AG04449 (cell line): Measurements from ENCODE around the gene MMP19.

Experiments used
- CTCF ChIA-PET: fragments of 350-600 bp; formaldehyde crosslinking; extraction: SDS; loops from one replicate; lab custom pipeline; 2021; ENCODE audit warnings: antibody characterized with exemption; lab: Yijun Ruan, JAX
- POLR2A ChIA-PET: fragments of 400-600, 350-600 bp; formaldehyde crosslinking; extraction: SDS; loops from one replicate; lab custom pipeline; 2020; ENCODE audit warnings: antibody characterized with exemption, inconsistent platforms; lab: Yijun Ruan, JAX
- DNase-seq: peaks from one replicate; pipeline ENCODE4 v3.0.0-alpha.2; 2010; ENCODE audit warnings: low read depth, low spot score
- H3K4me3 ChIP-seq: 2 replicates; pipeline ENCODE4 v1.5.1; 2011; ENCODE audit warnings: low read depth, mild to moderate bottlenecking, control low read depth, low read length
- CTCF ChIP-seq: IDR thresholded peaks from one replicate; pipeline ENCODE4 v1.5.1; 2011; ENCODE audit warnings: mild to moderate bottlenecking, moderate library complexity, low read length, control low read depth, inconsistent platforms; ENCODE audit not compliant: insufficient read depth; ENCODE audit errors: missing control alignments

The MMP19 gene

GRCh38 chr12:55814257-55814656 lies 28.5 kb downstream of the MMP19 start:
- TF ChIP-seq CTCF: no peak
- ChIA-PET CTCF (interaction anchor here (3.6 to 3.7 kb wide), 2 partner anchors 18 to 76 kb away, joined by 16 to 17 read pairs; no protein-coding TSS in a partner anchor), POLR2A (no interaction called here)
- no peak overlapping the region for H3K4me3 ChIP-seq
- DNase-seq: no peak

- POLR2A ChIA-PET: no interaction called here
- no peak overlapping the region for H3K4me3 ChIP-seq
- DNase-seq: no peak
- CTCF ChIA-PET: interaction anchor here (0.7 to 3.7 kb wide), 11 partner anchors 8 to 184 kb away, joined by 3 to 17 read pairs (median 4); no protein-coding TSS in a partner anchor
- no peak for TF ChIP-seq CTCF
Measured at GRCh38 chr12:55812088-55812487, 30.6 kb downstream of the MMP19 start.

DNA sequence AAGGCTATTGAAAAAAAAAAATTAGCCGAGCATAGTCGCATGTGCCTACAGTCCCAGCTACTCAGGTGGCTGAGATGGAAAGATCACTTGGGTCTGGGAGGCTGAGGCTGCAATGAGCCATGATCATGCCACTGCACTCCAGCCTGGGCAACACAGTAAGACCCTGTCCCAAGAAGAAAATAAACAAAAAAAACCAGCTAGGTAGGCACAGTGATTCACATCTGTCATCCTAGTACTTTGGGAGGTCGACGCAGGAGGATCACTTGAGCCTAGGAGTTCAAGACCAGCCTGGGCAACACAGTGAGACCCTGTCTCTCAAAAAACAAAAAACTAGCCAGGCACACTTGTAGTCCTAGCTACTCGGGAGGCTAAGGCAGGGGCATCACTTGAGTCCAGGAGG lies 33.5 kb downstream of the MMP19 start:
- CTCF ChIA-PET: interaction anchor here (1.7 to 4.3 kb wide), 2 partner anchors 13 to 71 kb away, joined by 10 to 28 read pairs; no protein-coding TSS in a partner anchor
- POLR2A ChIA-PET: no interaction called here
- no peak for DNase-seq

DNA sequence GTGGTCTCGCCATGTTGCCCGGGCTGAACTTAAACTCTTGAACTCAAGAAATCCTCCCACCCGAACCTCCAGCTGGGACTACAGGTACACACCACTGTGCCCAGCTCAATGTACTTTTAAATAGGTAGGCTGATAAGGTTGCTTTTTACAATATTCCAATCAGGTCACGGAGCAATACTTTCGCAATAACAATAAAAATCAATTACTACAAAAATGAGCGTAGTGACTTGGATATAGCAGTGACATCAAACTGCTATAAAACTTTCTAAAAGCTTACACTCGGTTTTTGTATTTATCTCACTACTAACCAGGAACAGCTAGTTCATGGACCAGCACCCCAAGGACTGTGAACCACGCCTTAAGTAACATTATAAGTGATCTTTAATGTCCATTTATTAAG lies 35.8 kb downstream of the MMP19 start:
- TF ChIP-seq CTCF: no peak
- ChIA-PET CTCF (interaction anchor here (0.9 to 4.3 kb wide), 5 partner anchors 10 to 133 kb away, joined by 3 to 28 read pairs (median 8); partner anchors contain the start of genes ORMDL2 and SARNP), POLR2A (no interaction called here)
- no peak for DNase-seq
- no peak overlapping the region for H3K4me3 ChIP-seq

More for the DNA sequence above, 33.5 kb downstream of the MMP19 start:
- no peak overlapping the region for H3K4me3 ChIP-seq
- TF ChIP-seq CTCF: no peak

DNA sequence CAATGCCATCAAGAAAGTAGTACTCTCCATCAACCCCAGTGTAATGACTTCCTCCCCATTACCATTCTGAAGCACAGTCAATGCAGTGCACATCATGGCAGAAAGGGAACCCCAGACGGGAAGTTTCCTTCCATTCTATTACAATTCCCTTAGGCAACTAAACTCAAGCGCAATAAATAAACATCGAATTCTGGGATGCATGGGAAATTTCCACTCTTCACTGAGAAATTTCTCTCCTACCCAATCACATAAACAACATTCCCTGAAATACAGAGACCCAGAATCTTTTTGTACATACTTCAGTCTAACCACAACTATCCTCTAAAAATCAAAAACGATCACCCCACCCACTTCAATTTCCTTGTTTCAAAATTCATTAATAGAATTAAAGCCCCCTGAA lies 45.2 kb downstream of the MMP19 start:
- no peak for DNase-seq
- ChIA-PET POLR2A (no interaction called here), CTCF (interaction anchor here (0.9 to 5.6 kb wide), 18 partner anchors 7 to 143 kb away, joined by 4 to 106 read pairs (median 5); partner anchors contain the start of genes DGKA, ORMDL2 and SARNP)
- H3K4me3 ChIP-seq: no peak overlapping the region
- TF ChIP-seq CTCF: no peak

DNA sequence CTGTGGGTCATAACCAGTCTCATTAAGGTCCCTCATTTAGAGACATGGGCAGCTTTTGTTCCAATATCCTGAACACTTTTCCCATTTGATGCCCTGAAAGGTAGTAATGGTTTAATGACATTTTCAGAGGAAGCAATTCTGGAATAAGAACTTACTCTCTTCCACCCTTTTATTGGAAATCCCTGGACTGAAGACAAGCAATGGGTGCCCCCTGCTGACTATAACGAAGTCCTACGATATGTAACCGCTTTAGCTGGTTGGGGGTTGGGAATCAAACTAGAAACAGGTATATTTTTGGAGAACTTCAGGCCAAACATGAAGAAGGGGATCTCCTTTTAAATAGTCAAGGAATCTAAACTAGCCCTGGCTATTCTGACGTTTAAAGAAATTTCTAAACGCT lies 45.7 kb downstream of the MMP19 start:
- ChIA-PET CTCF (interaction anchor here (0.7 to 5.6 kb wide), 20 partner anchors 8 to 143 kb away, joined by 4 to 106 read pairs (median 6); partner anchors contain the start of genes DGKA, ORMDL2 and SARNP), POLR2A (no interaction called here)
- DNase-seq: no peak
- TF ChIP-seq CTCF: peak; percentile 54
- no peak overlapping the region for H3K4me3 ChIP-seq
